AG08396 (cell line): ENCODE data around the gene RFX2.
A peak's percentile ranks its signal among the peaks of the same experiment; 100 is the strongest.
"Not testable (repeated sequence)": the region's sequence is repeated elsewhere in the genome, so short reads cannot be mapped to it uniquely, and the experiment has no call there.

ENCODE experiments used
- DNase-seq: peaks from one replicate; pipeline ENCODE4 v3.0.0; 2012; ENCODE audit warnings: low spot score, mixed read lengths

The RFX2 gene

DNA sequence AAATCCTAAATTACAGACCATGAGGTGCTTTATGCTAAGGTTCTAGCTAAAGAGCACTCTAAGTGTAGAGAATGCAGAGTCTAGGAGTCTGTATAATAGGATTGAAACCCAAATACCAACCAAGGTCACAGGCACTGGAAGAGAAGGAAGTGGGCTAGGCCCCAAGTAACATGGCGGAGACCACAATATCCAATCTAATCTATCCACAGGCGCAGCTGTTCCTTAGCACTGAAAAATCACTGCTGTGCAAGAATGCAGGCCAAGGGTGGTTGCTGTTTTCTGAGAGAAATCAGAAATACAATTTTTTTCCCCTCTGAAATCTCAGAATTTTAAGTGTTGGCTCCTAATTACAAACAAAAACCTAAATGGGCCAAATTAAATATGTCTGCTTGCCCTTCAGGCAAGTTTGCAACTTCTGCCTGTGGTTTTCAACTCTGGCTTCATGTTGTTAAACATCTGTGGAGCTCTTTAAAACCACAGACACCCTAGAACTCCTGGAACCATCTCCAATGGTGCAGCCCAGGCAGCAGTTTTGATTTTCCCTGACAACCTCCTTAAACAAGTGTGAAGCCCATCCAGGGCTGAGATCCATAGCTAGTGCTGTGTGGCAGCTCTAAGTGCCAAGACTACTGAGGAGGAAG, 138.5 kb downstream of the RFX2 start:
- no peak for DNase-seq

DNA sequence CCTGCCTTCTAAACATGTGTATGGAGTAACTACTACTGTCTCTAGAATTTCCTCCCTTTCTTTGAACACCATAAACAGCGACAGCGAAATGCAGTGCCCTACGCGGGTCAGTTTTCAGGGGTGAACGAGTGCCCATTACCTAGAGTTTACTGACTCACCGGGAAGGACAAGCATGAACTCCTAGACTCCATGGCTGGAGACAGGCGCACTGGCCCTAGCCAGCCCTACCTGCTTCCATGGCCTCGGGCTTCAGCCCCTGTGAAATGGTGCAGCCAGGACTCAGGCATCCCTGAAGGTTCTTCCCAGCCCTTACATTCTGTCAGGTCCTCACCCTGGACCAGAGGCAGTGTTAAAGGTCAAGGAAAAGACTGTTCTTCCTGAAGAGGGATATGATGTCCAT, 140.8 kb downstream of the RFX2 start:
- DNase-seq, result no peak

DNA sequence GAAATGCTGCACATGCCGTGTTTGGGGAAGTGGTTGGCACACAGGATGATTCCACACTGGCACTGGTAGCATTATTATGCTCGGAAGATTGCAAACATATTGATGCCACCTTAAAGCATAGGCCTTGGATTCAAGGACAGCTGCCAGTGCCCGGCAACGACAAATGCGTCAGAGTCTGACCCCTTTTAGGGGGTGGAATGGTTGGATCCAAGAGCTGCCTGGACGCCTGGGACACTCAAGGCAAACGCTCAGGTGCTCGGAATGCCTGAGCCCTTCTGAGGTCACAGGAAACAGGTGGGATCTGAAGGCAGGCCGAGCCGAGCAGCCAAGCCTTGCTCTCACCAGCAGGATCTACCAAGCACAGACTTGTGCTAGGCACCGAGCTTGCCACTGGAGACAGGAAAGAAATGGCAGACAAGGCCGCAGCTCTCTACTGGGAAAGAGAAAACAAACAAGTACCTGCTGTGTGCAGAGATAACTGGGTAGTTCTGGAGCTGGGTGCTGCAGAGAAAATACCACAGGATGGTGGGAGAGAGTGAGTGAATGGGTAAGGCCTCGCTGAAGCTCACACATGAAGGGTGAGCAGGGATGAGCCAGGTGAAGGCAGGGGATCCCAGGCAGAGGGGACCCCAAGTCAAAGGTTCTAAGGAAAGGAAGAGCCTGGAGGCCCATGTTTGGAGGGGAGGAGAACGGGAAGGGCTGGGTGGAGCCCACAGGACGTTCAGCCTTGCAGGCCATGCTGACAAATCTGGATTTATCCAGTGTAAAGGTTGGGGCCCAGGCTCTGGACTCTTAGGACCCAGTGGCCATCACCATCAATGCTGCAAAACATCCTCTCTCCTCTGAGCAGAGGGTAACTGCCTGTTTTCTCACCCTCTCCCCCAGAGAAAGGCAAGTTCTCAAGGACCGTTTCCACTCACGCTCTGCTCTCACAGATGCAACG, 141.6 kb downstream of the RFX2 start:
- no peak for DNase-seq

DNA sequence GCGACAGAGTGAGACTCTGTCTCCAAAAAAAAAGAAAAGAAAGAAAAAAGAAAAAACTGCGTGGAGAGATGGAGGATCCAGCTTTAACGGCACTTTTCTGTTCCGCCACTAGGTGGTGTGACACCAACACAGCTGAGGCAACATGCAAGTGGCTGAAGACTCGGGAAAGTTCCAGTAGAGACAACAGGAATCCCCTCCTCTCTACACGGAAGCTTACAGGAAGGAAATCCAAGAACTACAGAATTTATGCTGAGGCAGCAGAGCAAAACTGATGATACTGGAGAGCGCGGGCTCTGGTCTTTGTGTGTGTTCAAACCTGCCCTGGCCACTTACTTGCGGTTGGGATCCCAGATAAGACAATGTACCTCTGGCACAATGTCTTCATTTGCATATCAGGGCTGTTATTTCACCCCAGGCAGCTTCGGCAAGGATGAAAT, 142.3 kb downstream of the RFX2 start:
- DNase-seq, result peak; percentile 82

DNA sequence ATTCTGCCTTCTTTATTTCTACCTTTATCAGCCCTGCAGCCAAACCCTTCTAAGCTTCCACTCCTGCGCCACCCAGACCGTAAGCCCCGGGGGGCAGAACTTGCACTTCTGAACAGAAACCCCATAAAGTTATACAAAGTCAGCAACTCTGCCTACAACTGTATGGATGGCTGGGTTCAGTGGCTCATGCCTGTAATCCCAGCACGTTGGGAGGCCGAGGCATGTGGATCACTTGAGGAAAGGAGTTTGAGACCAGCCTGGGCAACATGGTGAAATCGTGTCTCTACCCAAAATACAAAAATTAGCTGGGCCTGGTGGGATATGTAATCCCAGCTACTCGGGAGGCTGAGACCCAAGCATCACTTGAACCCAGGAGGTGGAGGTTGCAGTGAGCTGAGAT, 142.7 kb downstream of the RFX2 start:
- no peak for DNase-seq

DNA sequence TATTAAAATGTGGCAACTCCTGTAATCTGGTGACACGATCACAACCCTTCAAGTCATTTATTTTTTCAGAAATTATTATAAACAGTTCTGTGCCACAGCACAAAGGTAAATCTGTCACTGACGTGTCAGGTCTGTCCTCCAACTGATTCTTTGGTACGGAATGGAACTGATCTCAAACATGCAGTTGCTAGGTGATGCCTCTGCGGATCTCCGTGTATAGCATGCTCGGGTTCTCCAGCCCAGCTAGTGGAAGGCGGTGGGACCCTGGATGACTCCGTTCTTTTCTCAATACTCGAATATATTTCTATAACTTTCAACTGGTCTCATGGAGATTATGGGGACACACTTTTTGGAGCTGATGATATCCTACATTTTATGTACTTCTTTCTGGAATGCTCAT, 143.4 kb downstream of the RFX2 start:
- DNase-seq, result no peak

DNA sequence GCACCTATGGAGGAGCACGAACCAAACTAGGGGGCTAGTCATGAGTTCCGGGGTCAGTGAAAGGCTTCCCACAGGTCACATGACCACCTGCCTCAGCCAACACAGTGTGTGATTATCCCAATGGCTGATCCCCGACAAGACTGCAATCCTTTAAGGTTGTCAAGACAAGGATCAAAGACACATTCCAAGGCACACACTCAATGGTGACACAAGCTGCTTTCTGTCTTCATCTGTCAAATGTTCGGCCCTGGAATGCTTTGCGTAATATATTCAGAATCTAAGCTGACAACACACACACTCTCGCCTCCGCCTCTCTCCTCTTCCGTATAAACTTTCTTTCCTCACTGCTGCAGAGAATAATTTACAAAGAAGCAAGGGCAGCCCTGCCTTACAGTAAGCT, 144.1 kb downstream of the RFX2 start:
- DNase-seq, result peak; percentile 88

DNA sequence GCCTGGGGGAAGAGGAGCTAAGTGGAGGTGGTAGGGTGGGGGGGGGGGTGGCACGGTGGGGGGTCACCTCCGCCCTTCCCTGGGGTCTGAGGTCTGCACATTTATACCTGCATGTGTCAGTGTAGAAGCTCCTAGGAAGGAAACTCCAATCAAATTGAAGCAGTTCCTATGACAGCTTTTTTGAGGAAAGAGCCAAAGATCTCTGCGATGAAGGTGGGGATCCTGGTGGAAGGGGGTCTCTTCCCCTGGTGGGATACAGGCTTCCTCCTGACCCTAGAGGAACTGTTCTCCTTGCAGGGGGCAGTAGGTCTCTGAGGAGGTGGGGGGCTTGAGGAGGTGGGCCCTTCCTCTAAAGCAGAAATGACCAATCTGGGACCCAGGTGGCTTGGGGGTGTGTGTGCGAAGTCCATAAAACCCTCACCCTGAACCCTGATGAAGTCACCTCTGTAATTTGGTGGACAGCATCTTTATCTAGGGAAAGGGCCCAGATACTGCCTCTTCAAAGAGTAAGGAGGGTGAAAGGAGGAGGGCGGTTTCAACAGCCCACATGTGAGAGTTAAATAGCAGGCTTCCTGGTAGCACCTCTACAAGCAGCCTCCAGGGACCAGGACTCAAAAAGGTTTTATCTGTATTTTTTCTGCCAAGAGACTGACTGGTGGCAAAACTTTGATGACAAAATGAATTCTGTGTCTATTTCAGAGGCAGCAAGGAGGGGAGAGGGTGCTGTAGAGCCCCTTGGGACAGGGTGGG, 145.3 kb downstream of the RFX2 start:
- no peak for DNase-seq

DNA sequence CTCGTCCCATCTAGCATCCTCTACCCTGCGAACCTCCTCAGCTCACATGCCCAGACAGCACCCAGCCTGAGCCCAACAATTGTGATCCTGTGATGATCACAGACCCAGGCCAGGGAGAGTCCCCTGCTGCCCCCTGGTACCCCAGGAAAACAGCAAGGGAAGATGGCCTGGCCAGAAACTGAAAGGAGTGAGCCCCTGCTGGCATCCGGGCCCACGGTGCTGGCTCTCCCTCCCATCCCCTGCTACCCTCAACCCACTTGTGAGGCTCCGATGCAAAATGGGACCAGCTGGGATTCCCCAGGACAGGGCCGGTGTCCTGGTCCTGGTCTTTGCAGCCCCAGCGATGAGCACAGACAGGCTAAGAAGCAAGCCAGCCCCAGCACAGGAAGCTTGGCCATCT, 146.4 kb downstream of the RFX2 start:
- DNase-seq, result no peak

DNA sequence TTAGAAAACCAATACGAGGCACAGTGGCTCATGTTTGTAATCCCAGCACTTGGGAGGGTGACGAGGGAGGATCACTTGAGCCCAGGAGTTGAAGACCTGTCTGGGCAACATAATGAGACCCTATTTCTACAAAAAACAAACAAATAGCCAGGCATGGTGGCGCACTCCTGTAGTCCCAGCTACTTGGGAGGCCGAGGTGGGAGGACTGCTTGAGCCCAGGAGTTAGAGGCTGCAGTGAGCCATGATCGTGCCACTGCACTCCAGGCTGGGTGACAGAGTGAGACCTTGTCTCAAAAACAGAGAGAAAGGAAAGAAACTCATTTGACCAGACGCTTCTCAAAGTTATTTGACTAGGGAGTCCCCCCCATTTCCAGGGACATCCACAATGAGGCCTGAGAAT, 147.0 kb downstream of the RFX2 start:
- not testable (repeated sequence) for DNase-seq

DNA sequence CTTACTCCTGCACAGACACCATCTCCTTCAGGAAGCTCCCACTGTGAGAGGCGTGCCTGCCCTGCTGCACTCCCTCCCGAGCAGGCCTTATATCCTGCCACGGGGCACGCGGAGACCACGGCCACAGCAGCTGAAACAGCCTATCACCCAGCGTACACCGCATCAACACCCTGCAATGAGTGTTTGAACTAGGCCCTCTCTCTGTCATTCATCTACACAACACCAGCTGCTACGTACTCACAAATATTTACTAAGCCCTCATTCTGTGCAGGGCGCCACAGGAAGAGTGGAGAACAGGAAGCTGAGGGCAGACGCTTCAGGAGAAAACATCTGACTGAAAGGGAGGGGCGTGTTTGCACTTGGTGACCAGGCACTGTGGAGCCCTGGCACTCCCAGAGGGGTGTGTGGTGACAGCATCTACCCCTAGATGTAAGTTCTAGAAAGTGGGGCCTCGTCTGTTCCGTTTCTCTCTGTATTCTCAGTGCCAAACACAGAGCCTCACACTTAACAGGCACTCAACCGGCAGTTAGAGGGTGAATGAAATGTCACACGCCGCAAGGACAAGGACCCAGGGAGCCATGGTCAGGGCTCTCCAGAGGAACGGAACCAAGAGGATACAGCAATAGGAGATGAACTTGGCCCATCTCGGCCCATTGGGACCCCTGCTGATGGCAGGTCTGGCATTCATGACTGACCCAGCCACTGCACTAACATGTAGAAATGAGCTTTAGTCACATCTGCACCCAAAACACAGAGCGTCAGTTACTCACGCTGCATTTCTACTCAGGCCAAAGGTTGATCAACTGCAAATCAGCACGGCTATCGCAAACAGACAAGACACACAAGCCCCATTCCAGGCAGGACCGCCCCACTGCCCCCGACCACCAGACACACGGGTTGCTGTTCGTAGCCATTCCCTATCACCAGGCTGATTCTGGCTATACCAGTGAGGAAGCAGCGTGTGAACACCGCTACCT, 148.0 kb downstream of the RFX2 start:
- DNase-seq, result peak; percentile 70

DNA sequence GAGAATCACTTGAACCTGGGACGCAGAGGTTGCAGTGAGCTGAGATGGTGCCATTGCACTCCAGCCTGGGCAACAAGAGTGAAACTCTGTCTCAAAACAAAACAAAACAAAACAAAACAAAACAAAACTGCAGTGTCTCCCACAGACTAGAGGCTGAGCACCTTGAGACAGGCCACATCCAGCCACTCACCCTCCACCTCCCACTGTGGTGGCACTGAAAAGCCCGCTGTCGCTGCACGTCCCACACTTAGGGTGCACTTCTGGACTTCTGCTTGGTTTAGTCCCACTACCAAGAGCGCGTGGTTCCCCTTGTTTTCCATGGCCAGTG, 148.7 kb downstream of the RFX2 start:
- not testable (repeated sequence) for DNase-seq

DNA sequence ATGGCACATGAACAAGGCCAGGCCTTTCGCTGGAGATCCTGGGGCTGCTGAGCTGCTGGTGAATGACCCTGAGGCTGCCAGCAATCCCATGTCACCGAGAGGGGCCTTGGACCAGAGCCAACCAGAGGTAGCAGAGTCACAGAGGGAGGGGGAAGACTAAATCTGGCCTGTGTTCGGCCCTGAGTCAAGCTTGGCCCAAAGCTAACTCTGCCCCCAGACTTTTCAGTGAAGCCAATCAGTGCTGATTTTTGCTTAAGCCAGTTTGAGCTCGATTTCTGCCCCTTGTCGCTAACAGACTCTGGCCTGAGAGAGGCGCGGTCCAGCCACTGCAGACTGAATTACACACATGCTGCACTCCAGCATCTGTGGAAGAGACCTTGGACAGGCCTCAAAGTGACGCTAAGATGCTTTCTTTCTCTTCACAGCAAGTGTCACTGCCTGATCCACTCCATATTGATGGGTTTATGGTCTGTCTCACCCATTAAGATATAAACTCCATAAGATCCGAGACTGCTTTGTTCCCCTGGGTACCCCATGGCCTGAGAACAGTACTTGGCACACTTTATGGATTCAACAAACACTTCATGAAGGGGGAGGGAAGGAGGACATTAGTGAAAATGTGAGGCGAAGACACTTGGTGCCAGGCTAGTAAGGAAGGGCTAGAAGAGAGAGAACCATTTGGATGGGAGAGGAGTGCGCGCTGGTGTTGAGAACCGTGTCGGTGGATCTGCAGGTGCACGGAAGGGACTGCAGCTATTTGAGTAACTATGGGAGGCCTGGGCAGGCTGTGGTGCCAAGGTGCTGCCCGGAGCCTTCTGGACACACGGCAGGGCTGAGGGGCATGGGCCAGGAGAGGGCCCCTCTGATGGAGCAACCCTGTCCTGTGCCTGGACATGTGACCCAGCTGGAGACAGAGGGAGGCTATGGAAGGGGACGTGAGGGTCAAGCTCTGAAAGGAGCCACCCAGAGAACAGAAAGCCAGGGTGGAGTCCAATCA, 150.0 kb downstream of the RFX2 start:
- DNase-seq, result no peak

DNA sequence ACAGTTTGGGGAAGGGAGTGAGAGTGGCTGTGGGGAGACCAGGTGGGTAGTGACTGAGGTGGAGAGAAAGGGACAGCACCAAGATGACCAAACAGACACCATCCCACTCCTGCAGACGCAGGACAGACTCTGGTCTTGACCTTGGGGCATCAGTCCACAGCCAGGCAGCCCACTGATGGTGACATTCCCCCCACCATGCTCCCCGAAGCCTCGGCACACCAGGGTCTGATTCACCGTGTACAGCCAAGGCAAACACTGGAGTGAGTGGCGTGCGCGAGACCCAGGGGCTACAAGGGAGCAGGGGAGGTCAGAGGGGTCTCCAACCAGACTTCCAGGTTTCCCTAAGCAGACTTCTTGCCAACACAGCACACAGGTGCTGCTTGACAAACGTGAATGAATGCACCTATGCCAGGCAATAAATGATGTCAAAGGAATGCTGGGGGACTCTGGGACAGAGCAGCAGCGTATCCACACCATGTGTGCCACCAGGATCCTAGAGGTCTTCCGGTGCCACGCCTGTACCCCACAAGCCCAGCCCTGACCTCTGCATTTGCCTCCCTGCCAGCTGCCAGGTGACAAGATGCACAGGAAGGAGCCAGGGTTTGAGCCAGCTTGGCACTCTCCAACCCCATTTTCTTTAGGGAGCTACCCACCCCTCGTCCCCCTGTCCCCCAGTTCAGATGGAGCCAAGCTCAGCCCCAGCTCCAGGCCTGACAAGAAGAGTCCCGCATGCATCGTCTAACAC, 150.9 kb downstream of the RFX2 start:
- DNase-seq, result no peak

DNA sequence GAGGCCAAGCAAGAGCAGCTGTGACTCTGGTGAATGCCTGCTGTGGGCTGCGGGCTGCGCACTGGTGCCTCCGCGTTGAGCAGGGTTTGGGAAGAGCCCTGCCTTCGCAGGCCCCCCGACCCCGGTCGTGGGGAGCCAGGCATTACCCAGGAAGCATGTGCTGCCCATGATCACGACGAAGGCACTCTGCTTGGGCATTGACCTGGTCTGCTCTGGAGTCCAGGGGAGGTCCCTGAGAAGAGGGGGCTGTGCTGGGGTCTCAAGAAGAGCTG, 151.5 kb downstream of the RFX2 start:
- DNase-seq, result no peak

DNA sequence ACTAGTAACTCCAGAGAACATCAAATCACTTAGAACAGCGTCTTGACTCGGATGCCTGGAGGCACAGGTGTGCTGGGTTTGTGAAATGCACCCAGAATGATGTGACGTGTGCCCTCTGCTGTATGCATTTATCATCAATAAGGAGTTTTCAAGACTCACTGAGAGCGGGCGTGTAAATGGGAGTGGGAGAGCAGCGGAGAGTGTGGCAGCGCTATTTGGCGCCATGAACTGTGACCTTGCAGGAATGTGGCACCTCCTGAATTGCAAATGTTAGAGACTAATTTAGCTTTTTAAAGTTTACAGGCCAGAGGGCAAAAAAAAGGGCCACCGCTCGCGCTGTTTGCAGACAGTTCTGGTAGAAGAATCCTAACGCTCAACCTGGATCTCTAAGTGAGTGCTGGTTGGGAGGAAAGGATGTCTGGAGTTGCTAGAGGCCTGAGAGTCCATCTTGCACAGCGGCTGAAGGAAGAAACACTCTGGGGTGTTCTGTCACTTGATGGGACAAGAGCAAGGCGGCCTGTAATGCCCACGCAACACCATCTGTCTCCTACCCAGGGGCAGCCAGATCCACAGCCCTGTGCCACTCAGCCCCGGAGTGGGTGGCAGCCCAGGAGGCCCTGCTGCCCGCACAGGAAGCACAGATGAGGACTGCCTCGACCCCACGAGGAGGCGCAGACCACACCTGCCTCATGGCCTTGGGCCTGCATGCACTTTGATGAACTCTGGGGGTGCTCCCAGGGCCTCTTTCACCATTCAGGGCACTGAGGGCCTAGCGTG, 152.0 kb downstream of the RFX2 start:
- DNase-seq, result no peak

DNA sequence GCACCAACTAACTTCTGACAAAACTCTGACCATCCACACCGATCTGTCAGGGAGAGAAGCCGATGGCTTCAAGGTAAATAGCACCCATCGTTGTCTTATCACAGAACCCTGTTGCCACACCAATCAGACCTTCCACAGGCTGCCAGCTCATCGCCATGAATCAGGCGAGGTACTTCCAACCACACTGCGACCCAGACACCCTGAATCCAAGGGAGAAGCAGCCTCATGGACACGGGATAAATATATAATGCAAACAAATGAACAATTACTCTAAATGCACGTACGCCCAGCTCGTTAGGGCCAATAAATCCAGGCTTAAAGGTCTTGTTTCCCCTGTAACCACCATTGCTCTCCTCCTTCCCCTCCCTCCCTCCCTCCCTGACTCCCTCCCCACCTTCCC, 153.1 kb downstream of the RFX2 start:
- DNase-seq, result no peak

DNA sequence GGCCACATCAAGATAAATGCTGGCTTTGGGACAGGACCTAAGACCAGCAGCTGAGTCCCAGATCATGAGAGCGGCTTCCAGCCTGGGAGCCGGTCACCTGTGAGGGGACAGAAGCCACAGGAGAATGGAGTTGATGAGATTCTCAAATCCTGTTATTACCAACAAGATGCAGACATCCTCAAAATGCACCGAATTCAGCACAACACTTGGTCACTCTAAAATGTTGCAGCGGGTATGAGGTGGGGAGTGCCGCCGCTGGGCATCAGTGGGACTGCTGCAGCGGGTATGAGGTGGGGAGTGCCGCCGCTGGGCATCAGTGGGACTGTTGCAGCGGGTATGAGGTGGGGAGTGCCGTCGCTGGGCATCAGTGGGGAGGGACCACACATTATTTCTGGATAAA, 153.6 kb downstream of the RFX2 start:
- DNase-seq, result no peak

DNA sequence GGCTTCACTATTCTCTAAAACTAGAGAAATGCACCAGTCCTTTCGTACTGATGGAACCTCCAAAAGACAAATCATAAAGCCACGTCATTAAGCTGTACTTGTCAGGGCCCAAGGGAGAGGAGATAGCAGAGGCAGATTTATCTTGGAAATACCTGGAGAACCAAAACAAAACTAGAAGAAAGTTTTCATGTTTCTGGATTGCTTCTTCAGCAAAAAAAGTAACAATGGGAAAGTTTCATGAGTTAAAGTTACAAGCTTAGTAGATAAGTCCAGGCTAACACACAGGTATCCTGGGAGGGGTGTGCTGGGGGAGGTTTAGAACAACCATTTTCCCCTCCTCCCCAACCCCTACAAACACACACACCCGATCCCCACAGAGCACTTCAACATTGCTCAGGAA, 154.0 kb downstream of the RFX2 start:
- no peak for DNase-seq
